GM19023 (cell line): ENCODE measurements around the gene TTLL12.

Experiments used
- ATAC-seq: cut with Tn5 transposase; IDR thresholded peaks from one replicate; pipeline ENCODE4 v1.9.1; 2021; ENCODE audit warnings: mild to moderate bottlenecking, moderate library complexity; ENCODE audit not compliant: unreplicated experiment

TTLL12 gene

DNA sequence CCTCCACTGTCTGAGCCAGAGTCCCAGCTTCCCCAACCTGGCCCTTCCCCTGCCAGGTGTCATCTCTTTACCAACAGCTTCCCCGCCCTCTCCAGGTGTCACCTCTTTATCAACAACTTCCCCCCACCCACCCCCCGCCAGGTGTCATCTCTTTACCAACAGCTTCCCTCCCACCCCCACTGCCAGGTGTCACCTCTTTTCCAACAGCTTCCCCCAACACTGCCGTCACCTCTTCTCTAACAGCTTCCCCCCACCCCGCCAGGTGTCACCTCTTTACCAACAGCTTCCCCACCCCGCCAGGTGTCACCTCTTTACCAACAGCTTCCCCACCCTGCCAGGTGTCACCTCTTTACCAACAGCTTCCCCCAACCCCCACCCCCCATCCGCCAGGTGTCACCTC, 29.8 kb upstream of the TTLL12 start:
- ATAC-seq: no peak

DNA sequence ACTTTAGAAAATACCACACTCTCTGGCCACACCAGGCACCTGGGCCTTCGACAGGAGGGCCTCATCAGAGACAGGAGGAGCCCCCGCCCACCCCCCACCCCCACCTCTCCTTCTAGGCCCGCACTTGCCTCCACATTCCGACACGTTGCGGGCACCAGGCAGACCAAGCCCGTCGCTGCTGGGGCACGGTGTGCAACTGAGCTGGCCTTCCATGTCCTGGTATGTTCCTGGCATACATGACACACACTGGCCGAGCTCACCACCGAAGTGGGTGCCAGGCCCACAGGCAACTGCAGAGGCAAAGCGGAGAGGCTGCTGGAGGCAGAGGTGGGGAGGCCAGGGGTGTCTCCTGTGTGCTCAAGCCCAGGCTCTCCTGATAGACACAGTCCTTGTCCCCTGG, 27.0 kb upstream of the TTLL12 start:
- no peak for ATAC-seq

DNA sequence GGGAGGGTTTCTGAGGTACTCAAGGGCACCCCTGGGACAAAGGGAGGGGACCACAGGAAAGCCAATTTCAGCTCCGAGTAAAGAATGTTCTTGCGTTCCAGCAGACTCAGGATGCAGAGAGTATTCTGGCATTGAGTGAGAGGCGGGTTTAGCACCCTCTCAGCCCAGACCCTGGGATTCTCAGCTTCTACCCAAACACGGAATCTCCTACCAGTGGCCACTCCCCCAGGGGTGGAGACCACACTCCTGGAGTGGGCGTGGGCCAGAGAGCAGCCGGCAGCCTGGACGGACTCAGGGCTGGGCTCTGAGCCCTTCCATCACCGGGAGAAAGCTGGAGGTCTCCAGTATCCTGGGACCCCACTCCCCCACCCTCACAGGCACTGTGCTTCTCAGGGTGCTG, 26.1 kb upstream of the TTLL12 start:
- no peak for ATAC-seq

DNA sequence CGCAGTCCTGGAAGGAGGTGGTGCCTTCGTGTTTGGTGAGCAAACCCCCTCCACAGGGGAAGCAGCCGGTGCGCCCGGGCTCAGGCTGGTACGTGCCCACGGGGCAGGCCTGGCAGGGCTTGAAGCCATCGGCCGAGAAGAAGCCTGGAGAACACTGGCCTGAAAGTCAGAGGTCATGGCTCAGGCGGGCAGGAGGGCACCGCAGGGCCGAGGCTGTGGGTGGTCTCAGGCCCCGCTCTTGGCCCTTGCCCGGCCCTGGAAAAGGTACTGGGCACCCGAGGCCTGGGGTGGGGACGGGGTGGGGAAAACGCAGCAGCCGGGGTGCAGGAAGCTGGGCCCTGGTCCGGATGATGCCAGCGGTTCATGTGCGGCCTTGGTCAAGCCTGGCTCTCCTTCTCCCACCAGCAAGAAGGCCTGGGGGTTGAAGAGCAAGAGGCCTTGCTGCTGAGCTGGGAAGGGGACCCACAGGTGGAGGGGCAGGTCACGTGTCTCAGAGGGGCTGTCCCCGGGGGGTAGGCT, 25.6 kb upstream of the TTLL12 start:
- no peak for ATAC-seq

DNA sequence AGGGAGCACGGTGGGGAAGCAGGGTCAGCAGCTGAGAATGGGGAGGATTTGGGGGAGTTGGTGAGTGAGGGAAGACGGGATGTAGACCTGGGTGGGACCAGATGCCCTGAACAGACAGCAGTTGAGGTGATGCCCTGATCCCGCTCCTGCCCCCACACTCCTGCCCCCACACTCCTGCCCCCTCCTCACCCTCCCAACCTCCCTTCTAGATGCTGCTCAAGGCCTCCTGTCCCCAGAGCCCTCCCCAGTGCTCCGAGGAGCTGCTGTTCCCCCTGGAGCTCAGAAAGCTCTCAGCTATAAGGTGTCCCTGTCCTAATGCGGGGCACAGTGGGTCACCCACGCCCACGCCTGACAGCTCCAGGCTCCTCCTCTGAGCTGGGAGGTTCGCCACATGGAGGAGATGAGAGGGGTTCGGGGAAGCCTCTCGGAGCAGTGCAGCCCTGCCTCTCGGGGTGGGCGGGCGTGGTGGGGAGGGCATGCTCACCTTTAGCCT, 25.1 kb upstream of the TTLL12 start:
- no peak for ATAC-seq

DNA sequence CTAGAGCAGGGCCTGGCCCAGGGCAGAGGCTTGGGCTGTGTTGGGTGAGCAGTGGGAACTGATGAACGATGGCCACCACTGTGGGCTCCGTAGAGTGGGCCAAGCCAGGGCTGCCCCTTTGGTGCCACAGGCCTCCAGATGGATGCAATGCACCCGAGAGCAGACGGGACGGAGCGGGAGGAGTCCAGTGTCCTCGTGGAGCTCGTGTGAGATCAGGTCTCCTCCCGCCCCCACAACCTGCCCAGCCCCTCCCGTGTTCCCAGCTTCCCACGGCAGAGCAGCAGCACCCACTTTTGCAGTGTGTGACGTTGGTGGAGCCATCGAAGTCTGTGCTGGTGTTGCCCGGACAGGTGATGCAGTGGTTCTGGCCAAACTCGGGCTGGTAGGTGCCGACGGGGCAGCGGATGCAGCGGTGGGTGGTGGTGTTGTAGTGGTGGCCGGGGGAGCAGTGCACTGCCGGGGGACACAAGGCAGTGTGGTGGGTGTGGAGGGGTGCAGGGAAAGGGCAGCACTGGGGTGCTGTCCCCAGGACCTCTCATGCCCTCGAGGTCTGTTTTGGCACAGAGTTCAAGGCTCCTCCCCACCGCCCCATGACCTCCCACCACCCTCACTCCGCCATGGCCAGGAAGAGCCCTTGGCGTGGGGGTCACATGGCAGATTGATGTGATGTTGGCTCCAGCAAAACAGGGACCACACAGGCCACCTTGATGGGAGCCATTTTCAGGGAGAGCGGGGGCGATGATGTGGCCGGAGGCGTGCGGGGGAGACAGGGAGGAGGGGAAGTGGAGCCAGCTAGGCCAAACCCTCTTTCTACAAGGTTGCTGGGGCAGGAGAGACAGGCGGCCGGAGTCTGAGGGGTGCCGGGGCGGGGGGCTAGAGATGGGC, 23.9 kb upstream of the TTLL12 start:
- no peak for ATAC-seq

DNA sequence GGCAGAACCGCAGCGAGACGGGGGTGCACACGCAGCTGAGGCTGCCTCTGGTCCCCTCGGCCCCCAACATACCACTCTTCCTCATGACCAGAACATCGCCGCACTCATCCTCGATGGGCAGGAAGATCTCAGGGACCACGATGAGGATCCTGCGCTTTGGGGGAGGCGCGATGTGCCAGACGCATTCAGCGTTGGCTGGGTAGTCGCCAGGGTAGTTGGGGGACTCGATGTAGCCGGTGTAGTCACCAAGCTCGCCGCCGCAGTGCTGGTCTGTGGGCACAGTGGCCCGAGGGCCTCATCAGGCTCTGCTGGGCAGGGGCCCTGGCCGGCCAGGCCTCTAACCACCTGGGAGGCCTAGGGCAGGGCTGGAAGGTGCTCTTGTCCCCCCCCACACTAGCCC, 23.0 kb upstream of the TTLL12 start:
- ATAC-seq: no peak

DNA sequence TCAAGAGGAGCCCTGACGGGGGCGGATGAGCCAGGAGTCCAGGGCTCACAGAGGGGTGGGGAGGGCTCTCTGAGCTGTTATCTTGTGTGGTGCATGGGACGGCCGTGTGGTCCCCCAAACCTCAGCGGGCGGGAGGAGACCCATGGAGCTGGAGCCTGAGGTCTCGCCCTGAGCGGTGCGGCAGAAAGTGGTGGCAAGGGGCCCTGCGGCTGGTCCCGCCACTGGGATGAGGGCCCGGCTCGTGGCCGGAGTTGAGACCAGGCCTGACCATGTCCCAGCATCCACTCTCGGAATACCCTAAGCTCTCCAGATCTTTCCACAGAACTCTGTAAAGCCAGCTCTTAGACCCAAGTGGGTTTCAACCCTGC, 22.6 kb upstream of the TTLL12 start:
- ATAC-seq: no peak

DNA sequence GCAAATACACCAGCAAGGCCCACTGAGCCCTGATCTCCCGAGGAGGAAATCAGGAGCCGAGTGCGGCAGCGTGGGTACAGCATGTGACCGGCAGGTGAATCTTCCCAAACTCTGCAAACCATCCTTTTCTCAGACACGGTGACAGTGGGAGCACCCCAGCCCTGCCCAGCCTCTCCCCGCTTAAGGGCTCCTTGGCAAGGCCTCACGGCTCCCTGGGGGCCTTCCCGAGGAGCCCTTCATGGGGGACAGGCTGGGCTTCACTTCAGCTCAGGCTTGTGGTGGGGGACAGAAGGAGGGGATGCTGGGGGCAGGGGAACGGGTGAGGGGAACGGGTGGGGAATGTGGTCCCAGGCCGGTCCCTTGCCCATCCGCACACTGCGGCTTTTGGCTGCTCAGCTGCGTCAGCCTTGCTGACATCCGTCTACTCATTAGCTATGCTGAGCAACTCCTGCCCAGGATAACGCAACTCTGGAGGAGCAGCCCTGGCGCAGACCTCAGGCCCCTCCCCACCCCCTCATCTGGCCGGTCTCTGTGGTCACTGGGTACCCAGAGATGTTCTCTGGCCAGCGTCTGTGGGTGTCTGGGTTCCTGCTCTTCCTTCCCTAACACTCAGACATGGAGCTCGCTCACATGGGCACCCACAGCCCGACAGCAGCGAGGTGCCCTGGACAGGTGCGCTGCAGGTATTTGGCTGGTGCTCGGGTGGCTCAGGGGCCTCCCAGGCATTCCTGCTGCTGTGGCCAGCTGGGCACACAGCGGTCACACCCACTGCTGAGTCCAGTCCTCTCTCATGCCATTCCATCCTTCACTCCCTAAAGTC, 22.0 kb upstream of the TTLL12 start:
- ATAC-seq: no peak

DNA sequence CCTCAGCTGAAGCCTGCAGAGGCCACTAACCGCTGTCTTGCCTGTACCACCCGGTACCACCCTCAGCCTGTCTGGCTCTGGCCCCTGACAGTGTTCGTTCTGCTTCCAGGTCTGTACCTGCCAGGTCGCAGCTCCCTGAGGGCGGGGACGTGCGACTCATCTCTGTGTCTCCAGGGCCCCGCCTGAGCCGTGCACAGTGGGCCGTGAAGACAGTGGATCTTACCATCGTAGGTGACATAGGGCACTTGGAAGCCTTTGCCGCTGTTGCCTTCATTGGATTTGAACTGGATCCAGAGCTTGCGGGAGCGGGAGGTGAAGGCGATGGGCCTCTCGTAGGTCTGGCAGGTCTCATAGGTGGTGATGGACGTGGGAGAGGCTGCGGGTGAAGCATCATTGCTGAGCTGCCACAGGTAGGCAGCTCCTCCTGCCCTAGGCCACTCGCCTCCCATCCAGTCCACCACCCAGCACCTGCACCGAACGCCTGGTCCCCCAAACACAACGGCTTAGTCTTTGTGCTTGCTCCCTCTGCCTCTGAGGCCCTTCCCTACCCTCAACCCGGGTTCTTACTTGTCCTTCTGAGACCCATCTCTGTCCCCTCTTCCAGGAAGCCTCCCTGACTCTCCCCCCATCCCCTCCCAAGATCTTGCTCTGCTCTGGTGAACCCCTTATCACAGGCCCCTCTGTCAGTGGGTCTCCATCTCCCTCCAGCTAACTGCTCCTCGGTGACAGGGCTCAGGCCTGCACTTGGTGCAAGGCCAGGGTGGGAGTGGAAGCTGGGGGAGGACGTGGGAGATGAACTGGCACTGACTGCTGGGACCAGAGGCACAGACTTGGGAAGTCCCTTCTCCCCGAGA, 21.1 kb upstream of the TTLL12 start:
- ATAC-seq: no peak

DNA sequence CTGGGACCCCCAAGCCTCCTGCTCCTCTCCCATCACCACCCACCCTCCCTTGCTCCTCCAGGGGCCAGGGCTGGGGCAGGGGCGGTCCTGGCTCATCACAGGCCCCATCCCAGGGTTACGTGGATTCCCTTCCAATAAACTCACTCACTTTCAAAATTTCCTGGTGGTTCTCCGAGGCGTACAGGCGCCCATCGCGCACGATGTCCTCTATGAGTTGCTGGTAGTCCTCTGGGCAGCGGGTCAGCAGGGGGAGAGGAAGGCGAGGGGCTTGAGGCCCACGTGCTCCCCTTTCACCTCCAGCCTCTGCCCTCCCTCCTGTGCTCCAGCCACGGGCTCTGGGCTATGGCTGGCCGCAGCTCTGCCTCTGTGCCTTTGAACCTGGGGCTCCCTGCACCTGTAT, 20.5 kb upstream of the TTLL12 start:
- no peak for ATAC-seq

DNA sequence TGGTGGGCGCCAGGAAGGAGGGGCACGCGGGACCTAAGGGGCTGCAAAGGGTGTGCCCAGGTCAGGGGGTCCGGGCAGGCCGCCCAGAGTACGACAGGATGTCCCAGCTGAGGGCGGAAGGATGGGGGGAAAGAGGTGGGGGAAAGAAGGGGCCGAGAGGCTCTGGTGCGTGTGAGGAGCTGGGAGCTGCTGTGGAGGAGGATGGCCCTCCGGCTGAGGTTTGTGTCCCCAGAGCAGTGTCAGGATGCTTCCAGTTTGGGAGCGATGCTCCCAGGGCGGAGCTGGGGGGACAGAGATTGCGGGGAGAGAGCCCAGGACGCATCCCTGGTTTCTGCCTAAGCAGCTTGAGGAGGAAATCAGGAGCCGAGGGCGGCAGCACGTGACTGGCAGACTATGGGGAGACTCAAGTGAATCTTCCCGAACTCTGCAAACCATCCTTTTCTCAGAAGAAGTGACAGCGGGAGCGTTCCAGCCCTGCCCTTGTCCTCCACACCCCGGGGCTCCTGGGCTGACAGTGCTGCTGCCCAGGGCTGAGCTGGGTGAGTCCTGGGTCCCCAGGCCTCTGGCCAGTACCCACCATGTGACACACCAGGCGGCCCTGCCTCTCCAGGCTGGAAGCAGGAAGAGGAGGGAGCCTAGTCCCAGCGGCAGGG, 19.7 kb upstream of the TTLL12 start:
- no peak for ATAC-seq

DNA sequence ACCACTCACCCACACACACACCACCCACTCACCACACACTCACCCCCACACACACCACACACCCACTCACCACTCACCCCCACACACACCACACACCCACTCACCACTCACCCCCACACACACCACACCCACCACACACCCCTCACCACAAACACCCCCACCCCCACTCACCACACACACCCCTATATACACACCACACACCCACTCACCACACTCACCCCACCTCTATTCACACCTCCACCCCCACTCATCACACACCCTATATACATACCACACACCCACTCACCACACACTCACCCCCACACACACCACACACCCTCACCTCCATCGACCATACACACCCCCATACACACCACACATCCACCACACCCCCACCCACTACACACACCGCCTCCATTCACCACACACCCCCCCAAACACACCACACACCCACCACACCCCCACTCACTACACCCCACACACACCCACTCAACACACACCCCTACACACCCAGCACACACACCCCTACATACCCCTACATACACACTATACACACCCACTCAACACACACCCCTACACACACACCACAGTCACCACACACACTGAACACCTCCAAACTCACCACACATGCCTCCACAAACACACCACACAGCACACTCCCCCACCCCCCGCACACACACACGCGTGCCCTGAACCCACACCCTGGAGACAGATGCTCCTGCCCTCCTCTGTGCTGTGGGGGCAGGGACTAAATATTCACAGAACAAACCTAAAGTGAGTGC, 19.0 kb upstream of the TTLL12 start:
- no peak for ATAC-seq

DNA sequence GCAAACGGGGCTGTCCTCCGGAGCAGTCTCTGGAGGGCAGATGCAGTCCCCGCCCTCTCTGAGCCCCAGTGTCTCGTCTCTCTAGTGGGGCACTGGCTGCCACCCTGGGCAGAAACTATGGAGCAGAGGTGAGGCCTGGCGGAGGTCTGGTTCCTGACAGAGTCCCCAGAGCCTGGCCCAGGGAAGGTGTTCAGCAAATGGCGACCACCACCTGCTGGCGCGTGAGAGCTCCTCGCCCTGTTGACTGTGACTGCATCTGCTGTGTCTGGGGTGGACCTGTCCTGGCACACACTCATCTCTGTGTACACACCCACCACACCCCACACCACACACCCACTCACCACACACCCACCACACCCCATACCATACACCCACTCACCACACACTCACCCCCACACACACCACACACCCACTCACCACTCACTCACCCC, 18.3 kb upstream of the TTLL12 start:
- no peak for ATAC-seq

DNA sequence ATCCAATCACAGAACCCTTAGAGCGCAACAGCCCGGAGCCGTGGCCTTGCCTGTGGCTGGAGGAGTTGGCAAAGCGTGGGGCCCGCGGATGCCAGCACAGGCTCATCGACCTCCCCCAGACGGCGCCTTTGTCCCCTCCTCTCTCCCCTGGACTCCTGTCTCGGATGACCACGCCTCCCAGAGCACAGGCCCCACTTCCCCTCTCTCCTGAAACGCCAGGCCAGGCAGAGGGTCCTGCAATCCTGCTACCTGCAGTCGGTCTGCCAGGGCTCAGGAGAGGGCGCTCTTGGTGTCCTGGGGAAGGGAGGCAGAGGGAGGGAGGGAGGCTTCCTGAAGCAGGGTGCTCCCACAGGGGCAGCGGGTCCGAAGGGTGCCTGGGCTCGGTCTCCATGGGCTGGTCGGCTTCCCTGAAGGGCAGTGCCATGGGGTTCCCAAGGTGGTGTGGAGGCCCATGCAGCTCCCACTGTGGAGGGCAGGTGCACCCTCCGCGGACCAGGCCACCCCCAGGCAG, 16.6 kb upstream of the TTLL12 start:
- no peak for ATAC-seq

DNA sequence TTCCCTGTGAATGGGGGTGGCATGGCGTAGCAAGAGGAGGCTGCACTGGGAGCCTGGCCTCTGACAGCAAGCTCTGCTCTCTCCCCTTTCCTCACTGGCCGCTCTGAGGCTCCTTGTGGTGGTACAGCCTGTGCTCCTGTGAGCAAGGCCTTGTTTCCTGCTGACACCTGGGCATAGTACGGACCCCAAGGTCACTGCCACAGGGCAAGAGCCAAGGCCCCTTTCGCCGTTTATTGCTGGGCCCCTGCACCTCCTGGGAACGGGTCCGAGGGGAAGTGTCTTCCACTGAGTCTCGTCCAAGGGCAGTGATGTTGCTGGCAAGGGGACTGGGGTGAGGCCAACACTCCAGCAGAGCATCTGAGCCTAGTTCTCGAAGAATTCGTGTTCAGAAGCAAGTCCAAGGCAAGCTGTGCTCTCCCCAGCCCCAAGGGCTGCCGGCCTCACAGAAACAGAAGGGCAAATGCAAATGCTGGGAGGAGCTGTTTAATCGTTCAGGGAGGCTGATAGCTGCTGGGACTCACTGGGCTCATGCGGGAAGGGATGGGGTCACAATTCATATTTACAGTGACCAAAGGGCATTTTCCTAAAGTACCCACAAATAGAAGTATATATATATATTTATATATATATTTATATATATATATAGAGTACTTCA, 15.9 kb upstream of the TTLL12 start:
- ATAC-seq: no peak

DNA sequence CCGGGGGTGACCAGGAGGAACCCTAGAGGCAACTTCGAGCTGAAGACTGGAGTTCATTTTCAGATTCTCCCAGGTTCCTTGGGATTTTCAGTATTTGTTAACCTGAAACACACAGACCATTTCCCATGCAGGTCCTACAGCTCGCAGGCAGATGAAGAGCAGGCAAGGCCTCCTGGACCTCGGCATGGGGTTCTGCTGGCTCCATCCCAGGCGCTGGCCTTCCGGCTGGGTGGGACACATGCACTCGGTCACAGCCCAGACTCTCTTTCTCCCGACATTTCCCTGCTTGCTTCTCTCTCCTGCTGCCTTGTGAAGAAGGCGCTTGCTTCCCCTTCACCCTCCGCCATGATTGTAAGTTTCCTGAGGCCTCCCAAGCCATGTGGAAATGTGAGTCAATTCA, 15.4 kb upstream of the TTLL12 start:
- no peak for ATAC-seq

DNA sequence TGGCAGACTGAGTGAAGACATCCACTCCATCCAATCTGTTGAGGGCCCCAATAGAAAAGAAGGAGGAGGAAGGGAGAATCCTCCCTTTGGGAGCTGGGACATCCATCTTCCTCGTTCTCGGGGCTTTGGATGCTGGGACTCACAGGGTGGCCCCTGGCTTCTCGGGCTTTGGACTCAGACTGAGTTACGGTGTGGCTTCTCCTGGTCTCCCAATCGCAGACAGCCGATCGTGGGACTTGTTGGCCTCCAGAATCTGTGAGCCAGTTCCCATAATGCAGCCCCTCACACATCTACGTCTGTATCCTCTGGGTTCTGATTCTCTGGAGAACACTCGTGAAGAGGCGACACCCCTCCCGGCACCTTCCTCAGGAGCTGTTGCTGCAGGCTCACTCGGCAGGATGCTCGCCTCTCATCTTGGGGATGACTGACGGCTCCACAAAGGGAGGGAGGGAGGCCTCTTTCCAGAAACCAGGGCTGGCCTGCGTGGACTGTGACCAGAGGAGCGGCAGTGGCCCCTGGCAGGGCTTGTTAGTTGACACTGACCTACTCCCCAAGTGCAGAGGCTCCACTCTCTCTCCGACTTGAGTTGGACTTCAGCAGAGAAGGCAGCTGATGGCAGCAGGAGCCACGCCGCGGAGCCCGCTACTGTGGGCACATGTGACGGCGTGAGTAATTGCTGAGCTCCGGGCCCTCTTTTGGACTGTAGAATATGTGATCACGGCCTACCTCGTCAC, 14.7 kb upstream of the TTLL12 start:
- no peak for ATAC-seq
